ENCODE data around the gene PPOX.

Gene PPOX

GRCh38 chr1:161165742-161166668 lies at the start of gene PPOX:
TSS of gene PPOX (plus strand) at chr1:161166426. CDS start at chr1:161166848, 422 bp downstream.
- DNase-seq (ENCODE audit: low read depth in 1 of 2, low spot score in 1 of 2): peak; percentile 67 to 92

DNA sequence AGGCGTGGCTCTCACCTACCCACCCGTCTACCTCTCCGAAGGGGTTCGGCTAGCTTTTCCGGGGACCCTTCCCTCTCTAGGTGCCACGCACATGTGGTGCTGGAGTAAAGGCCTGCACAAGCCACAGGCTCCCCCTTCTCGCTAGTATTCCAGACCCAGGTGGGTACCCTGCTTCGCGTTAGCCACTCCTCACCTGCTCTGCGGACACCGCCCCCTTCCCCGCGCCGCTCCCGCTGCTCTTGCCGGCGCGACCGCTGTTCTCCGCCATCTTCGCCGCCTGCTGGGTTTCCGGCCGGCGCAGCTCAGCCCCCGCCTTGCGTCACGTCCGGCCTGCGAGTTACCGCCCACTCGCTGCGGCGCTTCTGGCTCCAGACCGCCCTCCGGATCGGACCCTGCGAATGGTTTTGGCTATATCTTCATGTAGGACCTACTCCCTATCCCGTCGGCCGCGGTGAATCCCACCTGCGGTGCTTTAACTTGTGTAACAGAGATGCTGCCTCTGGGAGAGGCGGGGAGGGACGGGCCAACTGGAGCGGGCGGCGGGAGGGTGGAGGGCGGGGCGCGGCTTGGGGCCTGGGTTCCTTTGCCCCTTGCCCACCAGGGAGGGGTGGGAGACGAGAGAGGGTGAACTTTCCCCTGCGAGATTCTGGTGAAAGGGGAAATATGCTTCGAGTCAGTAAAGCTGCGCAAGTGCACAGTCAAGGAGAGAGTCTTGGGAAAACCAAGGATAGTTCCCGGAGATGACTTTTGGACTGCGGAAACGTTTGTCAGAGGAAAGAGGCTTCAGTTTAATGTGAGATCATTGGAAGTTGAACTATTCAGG lies 48.3 kb upstream of the PPOX start, which contains the start of the genes NIT1 and PFDN2:
Gene NIT1 (plus strand): TSS at position 347 of the 823 bp plus-strand sequence. CDS start 72 bp downstream, at position 419.
Gene PFDN2 (minus strand): TSS at position 279 of the 823 bp plus-strand sequence. CDS start 11 bp downstream, at position 268.
- DNase-seq (ENCODE audit: low read depth in 1 of 2, low spot score in 1 of 2): peak; percentile 74 to 85

- DNase-seq (ENCODE audit: low read depth in 1 of 2, low spot score in 1 of 2): peak; percentile 49 to 71
Observed at GRCh38 chr1:161119092-161119903, 46.9 kb upstream of the PPOX start.

GRCh38 chr1:161121042-161121650 lies 45.1 kb upstream of the PPOX start:
- no peak for DNase-seq (ENCODE audit: low read depth in 1 of 2, low spot score in 1 of 2)

DNA sequence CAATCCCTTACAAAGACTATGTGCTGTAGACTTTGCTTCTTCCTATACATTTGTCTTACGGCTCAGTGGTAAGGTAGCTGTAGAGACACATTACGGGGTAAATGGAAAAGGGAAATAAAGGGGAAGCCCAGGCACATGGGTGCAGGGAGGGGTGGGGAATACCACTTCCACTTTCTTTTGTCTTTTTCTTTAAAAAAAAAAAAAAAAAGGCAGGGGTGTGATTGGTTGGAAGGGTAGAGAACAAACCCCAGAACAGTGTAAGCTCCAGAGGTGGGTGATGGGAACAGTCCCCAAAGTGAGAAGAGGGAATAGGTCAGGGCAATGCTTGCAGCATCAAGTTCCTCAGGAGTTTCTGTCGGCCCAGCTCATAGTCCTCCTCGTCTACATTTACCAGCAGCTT lies 44.4 kb upstream of the PPOX start:
- DNase-seq (ENCODE audit: low read depth in 1 of 2, low spot score in 1 of 2): no peak

DNA sequence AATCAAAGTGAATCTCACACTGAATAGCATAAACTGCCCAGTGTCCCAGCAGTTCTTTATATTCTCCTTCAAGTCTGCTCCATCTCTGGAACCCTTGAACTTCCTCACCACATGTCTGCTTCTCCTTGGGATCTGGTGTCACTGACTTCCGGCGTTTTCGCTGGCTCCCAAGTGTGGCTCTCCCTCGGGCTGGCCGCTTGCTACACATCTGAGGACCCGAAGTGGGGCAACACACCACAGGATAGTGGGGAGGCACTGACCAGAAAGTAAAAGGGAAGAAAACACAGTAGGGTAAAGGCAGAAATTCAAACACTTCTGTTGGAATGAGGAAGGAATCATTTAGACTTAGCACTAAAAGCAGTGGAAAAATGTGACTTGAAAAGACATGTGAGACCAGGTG lies 43.3 kb upstream of the PPOX start:
- DNase-seq (ENCODE audit: low read depth in 1 of 2, low spot score in 1 of 2): no peak

DNA sequence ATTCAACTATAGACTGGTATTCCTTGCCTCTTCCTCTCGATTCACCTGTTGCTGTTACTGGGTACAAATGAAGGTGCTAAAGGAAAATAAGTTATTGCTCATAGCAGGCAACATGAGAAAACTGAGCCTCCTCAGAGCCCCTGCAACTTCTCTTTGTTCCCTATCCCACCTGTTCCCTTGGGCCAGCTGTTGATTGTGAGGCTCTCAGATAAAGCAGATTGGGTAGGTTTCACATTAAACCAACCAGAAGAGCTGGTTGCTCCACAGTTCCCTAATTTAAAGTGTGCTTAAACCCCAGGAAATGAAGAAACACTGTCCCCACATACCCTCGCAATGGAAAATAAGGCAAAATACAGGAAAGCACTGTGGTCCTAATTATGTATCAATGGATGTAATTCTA lies 38.6 kb upstream of the PPOX start:
- DNase-seq (ENCODE audit: low read depth in 1 of 2, low spot score in 1 of 2): no peak

DNA sequence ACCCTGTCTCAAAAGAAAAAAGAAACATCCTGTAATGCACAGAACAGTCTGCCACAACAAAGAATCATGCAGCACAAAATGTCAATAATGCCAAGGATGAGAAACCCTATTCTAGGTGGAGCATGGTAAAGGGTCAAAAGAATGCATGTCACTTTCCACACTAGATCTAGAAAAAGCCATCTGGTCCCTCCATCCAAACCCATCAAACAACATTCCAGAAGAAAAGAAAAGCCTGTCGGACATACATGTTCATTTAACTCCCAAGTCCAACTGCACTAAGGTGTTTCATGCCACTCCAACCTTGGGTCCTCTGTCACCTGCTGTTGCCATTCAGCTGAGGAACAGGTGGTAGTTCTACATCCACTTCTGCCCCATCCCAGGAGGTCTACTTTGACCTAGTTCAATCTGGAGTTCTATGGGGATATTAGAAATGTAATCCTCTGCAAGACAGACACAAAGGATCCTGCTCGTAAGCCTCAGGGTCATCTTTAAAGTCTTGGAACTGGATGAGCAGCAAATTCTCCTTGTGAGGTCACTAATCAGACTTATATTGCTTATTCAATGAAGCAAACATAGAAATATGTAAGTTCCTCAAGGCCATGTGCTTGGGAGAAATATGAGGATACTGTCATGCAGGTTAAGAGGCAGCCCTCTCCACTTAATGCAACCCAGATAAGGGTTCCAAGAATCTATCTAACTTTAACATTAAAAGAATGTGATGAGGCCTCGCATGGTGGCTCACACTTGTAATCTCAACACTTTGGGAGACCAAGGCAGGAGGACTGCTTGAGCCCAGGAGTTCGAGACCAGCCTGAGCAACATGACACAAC lies 37.4 kb upstream of the PPOX start:
- no peak for DNase-seq (ENCODE audit: low read depth in 1 of 2, low spot score in 1 of 2)

DNA sequence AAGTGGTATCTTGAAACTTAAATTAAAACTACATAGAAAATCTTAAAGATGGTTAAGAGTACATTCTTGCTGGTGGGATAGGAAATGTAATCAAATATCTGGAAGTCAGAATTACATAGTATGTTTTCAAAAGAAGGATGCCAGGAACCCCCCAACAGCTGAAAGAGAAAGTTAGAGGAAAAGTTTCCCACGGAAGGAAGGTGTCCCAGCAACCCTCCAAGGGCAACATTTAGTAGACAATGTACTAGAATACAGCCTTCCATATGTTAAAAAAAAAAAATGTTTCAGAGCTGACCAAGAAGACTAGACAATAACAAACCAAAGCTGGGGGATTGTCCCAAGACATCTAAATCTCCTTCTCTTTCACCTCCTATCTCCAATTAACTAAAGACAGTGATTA lies 36.0 kb upstream of the PPOX start:
- no peak for DNase-seq (ENCODE audit: low read depth in 1 of 2, low spot score in 1 of 2)

- no peak for DNase-seq (ENCODE audit: low read depth in 1 of 2, low spot score in 1 of 2)
Observed at GRCh38 chr1:161131523-161132409, 34.5 kb upstream of the PPOX start.

DNA sequence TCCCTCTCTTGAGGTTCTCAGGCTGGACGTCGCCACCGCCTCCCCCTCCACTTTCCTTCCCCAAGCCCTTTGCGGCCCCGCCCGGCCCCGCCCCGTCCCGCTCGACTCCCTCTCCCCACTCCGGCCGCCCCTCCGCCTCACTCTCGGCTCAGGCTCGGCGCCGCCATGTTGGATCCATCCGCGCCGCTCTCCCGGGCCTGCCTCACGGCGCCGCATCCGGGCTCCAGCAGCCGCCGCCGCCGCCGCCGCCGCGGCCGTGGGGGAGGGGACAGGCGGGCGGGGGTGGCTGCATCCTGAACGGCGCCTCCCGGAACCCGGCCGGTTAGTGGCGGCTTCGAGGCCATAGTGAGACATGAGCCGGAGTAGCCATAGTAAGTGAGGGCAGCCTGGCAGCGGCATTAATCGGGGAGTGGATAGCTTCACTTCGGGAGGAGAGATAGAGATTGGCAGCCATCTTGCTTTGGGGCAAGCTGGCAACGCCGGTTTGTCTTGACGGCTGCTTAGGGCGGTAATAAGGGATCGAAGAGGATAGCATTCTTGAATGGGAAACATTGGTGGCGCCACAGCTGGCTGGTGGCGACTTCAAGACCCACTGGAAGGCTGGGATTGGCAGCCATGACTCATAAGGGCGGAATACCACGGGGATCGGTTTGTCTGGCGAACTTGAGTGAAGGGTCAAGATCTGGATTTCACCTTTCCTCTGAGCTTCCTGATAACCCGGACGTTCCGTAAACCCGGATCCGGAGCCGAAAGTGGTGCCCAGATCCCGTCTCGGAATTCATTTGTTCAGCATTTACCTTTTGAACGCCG lies 33.6 kb upstream of the PPOX start, which contains the start of gene DEDD:
Gene DEDD (minus strand): TSS at position 258 of the 810 bp plus-strand sequence. CDS start 8,205 bp downstream, outside the sequence.
- peak; percentile 79 to 88 for DNase-seq (ENCODE audit: low read depth in 1 of 2, low spot score in 1 of 2)

DNA sequence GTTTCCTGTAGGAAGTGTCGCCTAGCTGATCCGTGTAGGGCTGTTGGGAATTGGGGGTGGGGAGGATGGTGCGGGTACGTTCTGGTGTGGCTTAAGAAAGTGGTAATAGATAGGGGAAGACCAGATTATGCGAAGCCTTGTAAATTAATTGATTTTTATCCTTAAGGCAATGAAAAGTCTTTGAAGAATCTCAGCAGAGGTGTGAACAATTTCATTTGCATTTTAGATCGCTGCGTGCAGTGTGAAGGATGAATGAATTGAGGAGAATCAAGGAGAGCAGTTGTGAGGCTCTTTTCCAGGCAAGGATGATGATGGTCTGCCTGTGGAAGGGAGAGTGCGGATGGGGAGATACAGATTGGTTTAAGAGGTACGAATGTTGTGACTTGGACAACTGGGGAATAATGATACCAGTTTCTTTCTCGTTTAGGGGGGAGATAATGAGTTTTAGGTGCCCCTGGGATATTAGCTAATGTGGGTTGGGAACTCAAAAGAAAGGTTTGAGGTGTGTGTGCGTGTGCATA lies 32.9 kb upstream of the PPOX start:
- no peak for DNase-seq (ENCODE audit: low read depth in 1 of 2, low spot score in 1 of 2)

GRCh38 chr1:161137881-161138280 lies 28.3 kb upstream of the PPOX start:
- DNase-seq (ENCODE audit: low read depth in 1 of 2, low spot score in 1 of 2): no peak

GRCh38 chr1:161138431-161138830 lies 27.8 kb upstream of the PPOX start:
- DNase-seq (ENCODE audit: low read depth in 1 of 2, low spot score in 1 of 2): no peak

- peak in 1 of 2 donors; percentile 32 for DNase-seq (ENCODE audit: low read depth in 1 of 2, low spot score in 1 of 2)
Observed at GRCh38 chr1:161139766-161140165, 26.5 kb upstream of the PPOX start.

- DNase-seq (ENCODE audit: low read depth in 1 of 2, low spot score in 1 of 2): no peak
Observed at GRCh38 chr1:161140755-161141400, 25.3 kb upstream of the PPOX start.

- no peak for DNase-seq (ENCODE audit: low read depth in 1 of 2, low spot score in 1 of 2)
Observed at GRCh38 chr1:161145832-161146231, 20.4 kb upstream of the PPOX start.
